ENCODE data around the gene KIF25. TPM values are rescaled to one million over a fixed set of nuclear protein-coding genes. Genes with fewer than 3 reads are reported as not detected.

Gene KIF25
- total RNA-seq, 1 experiment from 2014 or later, result not detected

DNA sequence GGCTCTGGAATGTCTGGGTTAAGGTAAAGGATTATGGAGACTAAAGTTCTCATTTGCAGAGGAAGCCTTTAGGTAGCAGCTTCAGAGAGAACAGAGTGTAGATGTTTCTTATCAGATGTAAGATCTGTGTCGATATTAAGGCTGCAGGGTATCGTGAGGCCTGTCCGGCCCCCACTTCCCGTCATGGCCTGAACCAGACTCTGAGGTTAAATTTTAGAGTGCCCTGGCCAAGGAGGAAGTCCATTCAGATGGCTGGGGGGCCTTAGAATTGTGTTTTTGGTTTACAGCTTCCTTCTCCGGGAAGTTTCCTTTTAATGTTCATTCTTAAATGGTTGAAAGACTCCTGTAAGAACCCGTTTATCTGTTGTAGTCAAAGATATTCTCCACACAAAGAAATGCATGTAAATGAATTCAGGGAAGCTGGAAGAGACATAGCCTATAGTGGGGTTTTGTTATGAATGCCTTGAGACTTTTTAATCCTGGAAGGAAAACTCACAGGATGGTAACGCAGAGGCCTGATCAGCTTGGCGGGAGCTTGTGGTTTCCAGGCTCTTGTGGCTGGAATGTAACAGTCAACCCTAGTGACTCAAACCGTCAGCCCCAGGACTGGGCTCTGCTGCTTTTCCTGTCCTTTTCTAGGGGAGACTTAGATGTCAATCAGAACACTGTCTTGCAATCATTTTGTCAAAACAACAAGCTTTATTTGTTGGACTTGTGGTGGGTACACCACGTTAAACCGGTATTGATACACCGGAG, 34.7 kb downstream of the KIF25 start:
- ChIA-PET CTCF (no interaction called here), POLR2A (ENCODE audit: unreplicated experiment) (no interaction called here)
- Histone ChIP-seq H3K4me1 (replicated peaks; ENCODE audit: insufficient read depth) (peaks cover 11% of the 10 kb centered on the region; the same call in 1 of the 2 replicates), H3F3A (ENCODE audit: insufficient read depth, low read depth) (0 out of 2 replicates have a peak, but pooled peaks cover 4% of the 10 kb centered on the region), H3K27ac (no peak overlapping the region), H3K79me2 (ENCODE audit: low read depth) (no peaks in the 10 kb centered on the region), H2AFZ (peak overlapping the region; percentile 33; the same call in 1 of the 2 replicates), H3K4me2 (no peak overlapping the region), H4K20me1 (ENCODE audit: insufficient read depth) (no peaks in the 10 kb centered on the region), H3K36me3 (ENCODE audit: low read depth) (no peaks in the 10 kb centered on the region), H3K4me3 (no peak overlapping the region), H3K9me2 (ENCODE audit: insufficient read depth) (no peaks in the 10 kb centered on the region), H3K27me3 (ENCODE audit: insufficient read depth, low read depth) (peaks cover 3% of the 10 kb centered on the region; the same call in 1 of the 2 replicates), H3K9me3 (ENCODE audit: insufficient read depth, low read depth) (no peaks in the 10 kb centered on the region)
- intact Hi-C loops (cut with micrococcal nuclease; ENCODE audit: unreplicated experiment), result no loop called here
- DNase-seq, result no peak
- BruUV-seq (replicated peaks), result no TSS peak
- TF ChIP-seq, protein P1, sequence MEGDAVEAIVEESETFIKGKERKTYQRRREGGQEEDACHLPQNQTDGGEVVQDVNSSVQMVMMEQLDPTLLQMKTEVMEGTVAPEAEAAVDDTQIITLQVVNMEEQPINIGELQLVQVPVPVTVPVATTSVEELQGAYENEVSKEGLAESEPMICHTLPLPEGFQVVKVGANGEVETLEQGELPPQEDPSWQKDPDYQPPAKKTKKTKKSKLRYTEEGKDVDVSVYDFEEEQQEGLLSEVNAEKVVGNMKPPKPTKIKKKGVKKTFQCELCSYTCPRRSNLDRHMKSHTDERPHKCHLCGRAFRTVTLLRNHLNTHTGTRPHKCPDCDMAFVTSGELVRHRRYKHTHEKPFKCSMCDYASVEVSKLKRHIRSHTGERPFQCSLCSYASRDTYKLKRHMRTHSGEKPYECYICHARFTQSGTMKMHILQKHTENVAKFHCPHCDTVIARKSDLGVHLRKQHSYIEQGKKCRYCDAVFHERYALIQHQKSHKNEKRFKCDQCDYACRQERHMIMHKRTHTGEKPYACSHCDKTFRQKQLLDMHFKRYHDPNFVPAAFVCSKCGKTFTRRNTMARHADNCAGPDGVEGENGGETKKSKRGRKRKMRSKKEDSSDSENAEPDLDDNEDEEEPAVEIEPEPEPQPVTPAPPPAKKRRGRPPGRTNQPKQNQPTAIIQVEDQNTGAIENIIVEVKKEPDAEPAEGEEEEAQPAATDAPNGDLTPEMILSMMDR (conservative IDR thresholded peaks at IDR 0.05), result no peak
- TF ChIP-seq EZH2 (IDR thresholded peaks at IDR 0.05; ENCODE audit: low read depth), result no peak

DNA sequence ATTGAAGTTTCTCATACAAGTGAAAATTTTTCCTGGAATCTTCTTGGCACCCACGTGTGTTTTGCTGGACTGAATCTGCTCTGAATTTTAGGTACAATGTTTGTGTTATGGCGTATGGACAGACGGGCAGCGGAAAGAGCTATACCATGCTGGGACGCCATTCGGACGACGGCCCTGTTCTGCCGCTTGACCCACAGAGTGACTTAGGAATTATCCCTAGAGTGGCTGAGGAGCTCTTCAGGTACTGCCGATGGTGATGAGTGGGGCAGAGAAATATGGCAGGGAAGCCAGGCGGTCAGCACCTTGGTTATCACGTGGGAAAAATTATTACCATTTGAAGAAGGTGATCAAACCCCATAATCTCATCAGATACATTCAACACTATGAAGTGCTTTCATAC, 36.3 kb downstream of the KIF25 start:
- no TSS peak for BruUV-seq (replicated peaks)
- no peak for DNase-seq
- Histone ChIP-seq H4K20me1 (ENCODE audit: insufficient read depth) (no peaks in the 10 kb centered on the region), H2AFZ (no peak overlapping the region), H3F3A (ENCODE audit: insufficient read depth, low read depth) (peaks cover 15% of the 10 kb centered on the region; the same call in 1 of the 2 replicates), H3K4me1 (replicated peaks; ENCODE audit: insufficient read depth) (peaks cover 24% of the 10 kb centered on the region), H3K27ac (no peak overlapping the region), H3K9me2 (ENCODE audit: insufficient read depth) (no peaks in the 10 kb centered on the region), H3K4me3 (no peak overlapping the region), H3K27me3 (ENCODE audit: insufficient read depth, low read depth) (peaks cover 8% of the 10 kb centered on the region), H3K79me2 (ENCODE audit: low read depth) (no peaks in the 10 kb centered on the region), H3K36me3 (ENCODE audit: low read depth) (no peaks in the 10 kb centered on the region), H3K9me3 (ENCODE audit: insufficient read depth, low read depth) (no peaks in the 10 kb centered on the region), H3K4me2 (no peak overlapping the region)
- TF ChIP-seq, protein P1 (conservative IDR thresholded peaks at IDR 0.05), result no peak
- no peak for TF ChIP-seq EZH2 (IDR thresholded peaks at IDR 0.05; ENCODE audit: low read depth)
- ChIA-PET POLR2A (ENCODE audit: unreplicated experiment) (no interaction called here), CTCF (no interaction called here)
- intact Hi-C loops (cut with micrococcal nuclease; ENCODE audit: unreplicated experiment), result no loop called here

DNA sequence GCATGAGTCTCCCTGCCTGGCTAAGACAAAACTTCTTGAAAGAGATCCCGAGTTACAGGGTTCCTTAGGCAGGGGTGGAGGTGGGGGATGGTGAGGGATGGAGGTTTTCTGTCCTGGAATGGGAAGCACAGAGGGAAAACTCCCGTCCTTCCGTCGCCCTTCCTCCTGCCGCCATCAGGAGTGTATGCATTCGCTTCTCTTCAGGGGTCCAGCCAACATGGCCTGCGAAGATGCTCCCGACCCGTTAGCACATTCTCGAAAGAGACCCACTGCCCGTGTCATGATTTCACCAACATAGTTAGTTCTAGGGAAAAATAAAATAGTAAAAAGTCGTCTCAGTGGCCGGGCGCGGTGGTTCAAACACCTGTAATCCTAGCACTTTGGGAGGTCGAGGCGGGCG, 37.1 kb downstream of the KIF25 start:
- no peak overlapping the region for H3K27ac ChIP-seq
- ChIA-PET POLR2A (ENCODE audit: unreplicated experiment) (no interaction called here), CTCF (no interaction called here)
- H3K79me2 ChIP-seq (ENCODE audit: low read depth), result no peaks in the 10 kb centered on the region
- peaks cover 15% of the 10 kb centered on the region; the same call in 1 of the 2 replicates for H3F3A ChIP-seq (ENCODE audit: insufficient read depth, low read depth)
- no TSS peak for BruUV-seq (replicated peaks)
- no peaks in the 10 kb centered on the region for H3K36me3 ChIP-seq (ENCODE audit: low read depth)
- H3K9me2 ChIP-seq (ENCODE audit: insufficient read depth), result no peaks in the 10 kb centered on the region
- no peak overlapping the region for H3K4me2 ChIP-seq
- H3K4me3 ChIP-seq, result no peak overlapping the region
- no peak overlapping the region for H2AFZ ChIP-seq
- no peak for DNase-seq
- H3K9me3 ChIP-seq (ENCODE audit: insufficient read depth, low read depth), result peaks cover 4% of the 10 kb centered on the region; the same call in 1 of the 2 replicates
- H3K4me1 ChIP-seq (replicated peaks; ENCODE audit: insufficient read depth), result peaks cover 24% of the 10 kb centered on the region
- TF ChIP-seq, protein P1 (conservative IDR thresholded peaks at IDR 0.05), result no peak
- TF ChIP-seq EZH2 (IDR thresholded peaks at IDR 0.05; ENCODE audit: low read depth), result no peak
- H4K20me1 ChIP-seq (ENCODE audit: insufficient read depth), result no peaks in the 10 kb centered on the region
- H3K27me3 ChIP-seq (ENCODE audit: insufficient read depth, low read depth), result peaks cover 12% of the 10 kb centered on the region
- intact Hi-C loops (cut with micrococcal nuclease; ENCODE audit: unreplicated experiment), result no loop called here
